ENCODE data around the gene EPHA3. TPM values are rescaled to one million over a fixed set of nuclear protein-coding genes. Genes with fewer than 3 reads are reported as not detected.

Gene EPHA3
- total RNA-seq, 3 donors from 2014 or later (not counting 1 experiment from before 2014, with no cell fraction given), result not detected

GRCh38 chr3:89320186-89320585 lies 212.8 kb downstream of the EPHA3 start:
- H3K9me3 Mint-ChIP-seq, result peaks cover 5 to 14% of the 10 kb centered on the region in 2 donors
- WGBS (ENCODE audit: insufficient coverage), result 66% methylated on average over 2 of the region's 2 CpGs
- no peaks in the 10 kb centered on the region for H3K4me1 Mint-ChIP-seq
- no peaks in the 10 kb centered on the region for H3K36me3 Mint-ChIP-seq
- intact Hi-C loops (cut with micrococcal nuclease), result no loop called here
- Histone ChIP-seq H3K4me3 (ENCODE audit: low read length) (no peak overlapping the region), H3K27ac (ENCODE audit: low read length) (no peak overlapping the region), H3K36me3 (ENCODE audit: control insufficient read depth, insufficient read depth, low read length) (no peaks in the 10 kb centered on the region), H3K27me3 (ENCODE audit: control insufficient read depth, insufficient read depth, low read length) (no peaks in the 10 kb centered on the region), H3K9me3 (ENCODE audit: control insufficient read depth, insufficient read depth, low read length) (no peaks in the 10 kb centered on the region), H3K4me1 (ENCODE audit: control insufficient read depth, insufficient read depth, low read length) (no peaks in the 10 kb centered on the region)
- no peak for TF ChIP-seq CTCF (IDR thresholded peaks at IDR 0.05)
- DNase-seq, result no peak
- no peak for ATAC-seq
- H3K27ac Mint-ChIP-seq, result no peak overlapping the region
- H3K4me3 Mint-ChIP-seq, result no peak overlapping the region
- no peaks in the 10 kb centered on the region for H3K27me3 Mint-ChIP-seq (ENCODE audit: low read depth in 2 of 2)

GRCh38 chr3:89326997-89327396 lies 219.6 kb downstream of the EPHA3 start:
- DNase-seq (no peak), ATAC-seq (no peak)
- Histone ChIP-seq H3K9me3 (ENCODE audit: control insufficient read depth, insufficient read depth, low read length) (no peaks in the 10 kb centered on the region), H3K27ac (ENCODE audit: low read length) (no peak overlapping the region), H3K4me1 (ENCODE audit: control insufficient read depth, insufficient read depth, low read length) (no peaks in the 10 kb centered on the region), H3K4me3 (ENCODE audit: low read length) (no peak overlapping the region), H3K27me3 (ENCODE audit: control insufficient read depth, insufficient read depth, low read length) (no peaks in the 10 kb centered on the region), H3K36me3 (ENCODE audit: control insufficient read depth, insufficient read depth, low read length) (no peaks in the 10 kb centered on the region)
- H3K4me1 Mint-ChIP-seq, result no peaks in the 10 kb centered on the region
- H3K9me3 Mint-ChIP-seq, result peaks cover 13 to 24% of the 10 kb centered on the region in 2 donors
- intact Hi-C loops (cut with micrococcal nuclease), result no loop called here
- no peaks in the 10 kb centered on the region for H3K27me3 Mint-ChIP-seq (ENCODE audit: low read depth in 2 of 2)
- H3K4me3 Mint-ChIP-seq, result no peak overlapping the region
- H3K36me3 Mint-ChIP-seq, result peaks cover 6% of the 10 kb centered on the region
- no peak for TF ChIP-seq CTCF (IDR thresholded peaks at IDR 0.05)
- no CpG with 5 or more reads among the region's 1 CpG for WGBS (ENCODE audit: insufficient coverage)
- H3K27ac Mint-ChIP-seq, result no peak overlapping the region

- Mint-ChIP-seq H3K27me3 (ENCODE audit: low read depth in 2 of 2) (no peaks in the 10 kb centered on the region), H3K27ac (no peak overlapping the region), H3K4me3 (no peak overlapping the region), H3K4me1 (no peaks in the 10 kb centered on the region), H3K9me3 (peaks cover 11 to 15% of the 10 kb centered on the region in 2 donors), H3K36me3 (peaks cover 6% of the 10 kb centered on the region)
- Histone ChIP-seq H3K4me1 (ENCODE audit: control insufficient read depth, insufficient read depth, low read length) (no peaks in the 10 kb centered on the region), H3K36me3 (ENCODE audit: control insufficient read depth, insufficient read depth, low read length) (no peaks in the 10 kb centered on the region), H3K9me3 (ENCODE audit: control insufficient read depth, insufficient read depth, low read length) (no peaks in the 10 kb centered on the region), H3K4me3 (ENCODE audit: low read length) (no peak overlapping the region), H3K27ac (ENCODE audit: low read length) (no peak overlapping the region), H3K27me3 (ENCODE audit: control insufficient read depth, insufficient read depth, low read length) (no peaks in the 10 kb centered on the region)
- no peak for TF ChIP-seq CTCF (IDR thresholded peaks at IDR 0.05)
- 88% methylated on average over 2 of the region's 2 CpGs for WGBS (ENCODE audit: insufficient coverage)
- intact Hi-C loops (cut with micrococcal nuclease), result no loop called here
- no peak for DNase-seq
- no peak for ATAC-seq
Measured at GRCh38 chr3:89332386-89332785, 225.0 kb downstream of the EPHA3 start.

- Mint-ChIP-seq H3K4me3 (no peak overlapping the region), H3K9me3 (peaks cover 11 to 14% of the 10 kb centered on the region in 2 donors), H3K27ac (no peak overlapping the region), H3K27me3 (ENCODE audit: low read depth in 2 of 2) (no peaks in the 10 kb centered on the region), H3K36me3 (peaks cover 6% of the 10 kb centered on the region), H3K4me1 (no peaks in the 10 kb centered on the region)
- Histone ChIP-seq H3K4me3 (ENCODE audit: low read length) (no peak overlapping the region), H3K27me3 (ENCODE audit: control insufficient read depth, insufficient read depth, low read length) (no peaks in the 10 kb centered on the region), H3K27ac (ENCODE audit: low read length) (no peak overlapping the region), H3K9me3 (ENCODE audit: control insufficient read depth, insufficient read depth, low read length) (no peaks in the 10 kb centered on the region), H3K4me1 (ENCODE audit: control insufficient read depth, insufficient read depth, low read length) (no peaks in the 10 kb centered on the region), H3K36me3 (ENCODE audit: control insufficient read depth, insufficient read depth, low read length) (no peaks in the 10 kb centered on the region)
- 95% methylated on average over 1 of the region's 2 CpGs for WGBS (ENCODE audit: insufficient coverage)
- DNase-seq (no peak), ATAC-seq (no peak)
- intact Hi-C loops (cut with micrococcal nuclease), result no loop called here
- no peak for TF ChIP-seq CTCF (IDR thresholded peaks at IDR 0.05)
Measured at GRCh38 chr3:89332793-89333192, 225.4 kb downstream of the EPHA3 start.
